ENCODE results near the gene CNN2. TPM values are rescaled to one million over a fixed set of nuclear protein-coding genes. Genes with fewer than 3 reads are reported as not detected.

Gene CNN2
- total RNA-seq, 5 donors from 2014 or later (not counting 1 experiment from before 2014, with no cell fraction given): 239 to 385 (median 314) TPM

DNA sequence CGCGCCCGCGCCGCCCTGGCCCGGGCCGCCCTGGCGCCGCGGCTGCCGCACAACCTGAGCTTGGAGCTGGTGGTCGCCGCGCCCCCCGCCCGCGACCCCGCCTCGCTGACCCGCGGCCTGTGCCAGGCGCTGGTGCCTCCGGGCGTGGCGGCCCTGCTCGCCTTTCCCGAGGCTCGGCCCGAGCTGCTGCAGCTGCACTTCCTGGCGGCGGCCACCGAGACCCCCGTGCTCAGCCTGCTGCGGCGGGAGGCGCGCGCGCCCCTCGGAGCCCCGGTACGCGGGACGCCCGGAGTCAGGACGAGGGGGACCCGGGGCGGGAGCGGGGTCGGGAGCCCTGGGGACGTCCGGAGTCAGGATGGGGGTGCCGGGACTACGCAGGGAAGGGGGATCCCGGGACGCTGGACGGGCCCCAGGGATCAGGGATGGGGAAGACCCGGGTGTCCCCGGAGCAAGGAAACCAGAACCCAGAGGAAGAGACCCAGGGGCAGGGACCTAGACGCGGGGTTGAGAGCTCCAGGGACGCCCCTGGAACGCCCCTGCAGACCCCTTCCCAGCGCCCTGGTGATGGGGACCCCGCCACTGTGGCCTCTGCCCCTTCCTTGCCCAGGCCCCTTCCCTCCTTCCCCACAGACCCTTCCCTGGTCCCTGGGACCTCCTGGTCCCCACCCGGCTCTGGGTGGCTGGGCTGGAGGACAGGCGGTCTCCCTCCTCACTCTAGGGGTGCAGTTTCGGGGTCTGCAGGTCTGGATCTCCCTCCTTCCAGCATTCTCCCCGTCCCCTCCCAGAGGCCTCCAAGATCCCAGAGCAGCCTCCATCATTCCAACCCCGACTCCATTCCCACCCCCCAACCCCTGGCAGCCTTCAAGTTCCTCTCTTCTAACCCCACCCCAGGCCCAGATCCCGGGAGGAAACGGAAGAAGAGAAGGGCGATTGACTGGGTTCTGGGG is 25.5 kb upstream of the CNN2 start:
- Mint-ChIP-seq H3K36me3 (no peaks in the 10 kb centered on the region), H3K27ac (no peak overlapping the region), H3K4me3 (peak overlapping the region; percentile 13 to 56 (median 36)), H3K4me1 (peaks cover 15 to 21% (median 15%) of the 10 kb centered on the region in 3 donors), H3K9me3 (no peaks in the 10 kb centered on the region), H3K27me3 (peaks cover 17 to 29% of the 10 kb centered on the region in 2 donors)
- no peak for ATAC-seq (replicated peaks in 1 of 4)
- Histone ChIP-seq H3K4me1 (ENCODE audit: control insufficient read depth in 1 of 2, extremely low read depth in 1 of 2, insufficient read depth in 2 of 2, low read length in 2 of 2) (peaks cover 2 to 33% of the 10 kb centered on the region in 2 experiments), H3K27ac (ENCODE audit: low read length) (no peak overlapping the region), H3K36me3 (ENCODE audit: control insufficient read depth in 2 of 2, extremely low read depth in 1 of 2, insufficient read depth in 1 of 2, low read length in 1 of 2) (no peaks in the 10 kb centered on the region), H3K27me3 (replicated peaks in 1 of 2; ENCODE audit: control insufficient read depth in 2 of 2, extremely low read depth in 1 of 2, insufficient read depth in 2 of 2, low read length in 1 of 2) (peaks cover 7 to 68% of the 10 kb centered on the region in 2 experiments), H3K9me3 (no peaks in the 10 kb centered on the region), H3K4me3 (ENCODE audit: control insufficient read depth in 1 of 2, extremely low read depth in 1 of 2, low read length in 1 of 2) (peak overlapping the region in 1 of 2 donors; percentile 32)
- ChIA-PET CTCF (interaction anchor here in 1 of 2 donors (0.5 to 0.7 kb wide), 3 partner anchors 21 to 129 kb away, joined by 4 to 6 read pairs (median 4); no protein-coding TSS in a partner anchor), POLR2A (interaction anchor here in 1 of 2 donors (0.7 to 1.1 kb wide), 2 partner anchors 16 to 19 kb away, joined by 3 read pairs; no protein-coding TSS in a partner anchor)
- WGBS (ENCODE audit: insufficient coverage): 3% methylated on average over 66 of the region's 73 CpGs
- DNase-seq: no peak

DNA sequence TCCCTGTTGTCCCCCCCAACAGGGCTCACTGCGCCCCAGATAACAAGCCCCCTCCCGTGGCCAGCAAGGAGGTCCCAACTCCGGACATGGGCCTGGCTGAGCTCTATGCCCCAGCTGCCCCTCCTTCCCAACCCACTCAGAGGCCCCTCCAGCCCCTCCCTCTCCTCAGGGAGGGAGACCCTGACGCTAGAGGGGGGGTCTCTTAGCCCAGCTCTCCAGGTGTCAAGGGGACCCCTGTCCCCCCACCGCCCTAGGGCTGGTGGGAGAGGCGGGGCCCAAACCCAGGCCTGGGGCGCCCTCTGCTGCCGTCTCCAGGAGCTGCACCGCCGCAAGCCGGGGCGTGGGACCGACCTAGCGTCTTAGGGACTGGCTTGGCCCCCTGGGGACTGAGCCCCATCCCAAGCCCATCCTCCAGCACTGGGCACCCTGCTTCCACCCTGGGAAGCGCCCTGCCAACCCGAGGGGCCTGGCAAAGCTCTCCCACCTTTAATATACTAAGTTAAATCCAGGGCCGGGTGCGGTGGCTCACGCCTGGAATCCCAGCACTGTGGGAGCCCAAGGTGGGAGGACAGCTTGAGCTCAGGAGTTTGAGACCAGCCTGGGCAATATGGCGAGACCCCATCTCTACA is 24.8 kb upstream of the CNN2 start:
- Mint-ChIP-seq H3K4me1 (peaks cover 9 to 16% (median 10%) of the 10 kb centered on the region in 3 donors), H3K27ac (no peak overlapping the region), H3K4me3 (peak overlapping the region in 1 of 3 donors; percentile 56), H3K9me3 (no peaks in the 10 kb centered on the region), H3K36me3 (no peaks in the 10 kb centered on the region), H3K27me3 (peaks cover 17 to 29% of the 10 kb centered on the region in 2 donors)
- H3K36me3 ChIP-seq (ENCODE audit: control insufficient read depth in 2 of 2, extremely low read depth in 1 of 2, insufficient read depth in 1 of 2, low read length in 1 of 2): no peaks in the 10 kb centered on the region
- ATAC-seq (replicated peaks in 1 of 4) (peak; percentile 68 to 81 (median 72)), DNase-seq (peak in 34 of 35 experiments; percentile 36 to 81 (median 62))
- CTCF ChIA-PET: interaction anchor here (0.5 to 0.7 kb wide), 4 partner anchors 21 to 128 kb away, joined by 3 to 6 read pairs (median 4); no protein-coding TSS in a partner anchor
- no peak overlapping the region for H3K4me3 ChIP-seq (ENCODE audit: control insufficient read depth in 1 of 2, extremely low read depth in 1 of 2, low read length in 1 of 2)
- peaks cover 0 to 25% of the 10 kb centered on the region in 2 experiments for H3K4me1 ChIP-seq (ENCODE audit: control insufficient read depth in 1 of 2, extremely low read depth in 1 of 2, insufficient read depth in 2 of 2, low read length in 2 of 2)
- WGBS (ENCODE audit: insufficient coverage): 0% methylated on average over 9 of the region's 20 CpGs
- H3K9me3 ChIP-seq: no peaks in the 10 kb centered on the region
- H3K27ac ChIP-seq (ENCODE audit: low read length): no peak overlapping the region
- POLR2A ChIA-PET: interaction anchor here in 1 of 2 donors (0.7 to 1.1 kb wide), 2 partner anchors 15 to 18 kb away, joined by 3 read pairs; no protein-coding TSS in a partner anchor
- H3K27me3 ChIP-seq (replicated peaks in 1 of 2; ENCODE audit: control insufficient read depth in 2 of 2, extremely low read depth in 1 of 2, insufficient read depth in 2 of 2, low read length in 1 of 2): peaks cover 7 to 60% of the 10 kb centered on the region in 2 experiments

DNA sequence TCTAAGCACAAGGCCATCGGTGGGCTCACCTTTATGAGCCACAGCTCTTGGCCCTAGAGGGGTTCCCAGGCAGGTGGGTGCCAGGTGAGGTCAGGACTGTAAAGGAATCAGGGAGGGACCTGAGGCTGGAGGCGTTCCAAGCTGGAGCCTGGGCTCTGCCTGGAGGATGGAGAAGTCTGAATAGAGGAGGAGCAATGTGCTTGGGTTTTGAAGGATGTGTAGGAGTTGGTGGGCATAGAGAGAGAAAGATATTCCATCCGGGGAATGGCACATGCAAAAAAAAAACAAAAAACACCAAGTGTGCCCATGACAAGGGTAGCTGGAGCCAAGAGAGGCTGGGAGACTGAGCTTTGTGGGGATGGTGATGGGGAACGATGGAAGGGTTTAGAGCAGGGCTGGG is 23.8 kb upstream of the CNN2 start:
- CTCF ChIA-PET: interaction anchor here in 1 of 2 donors (0.6 to 0.7 kb wide), 3 partner anchors 14 to 124 kb away, joined by 3 to 5 read pairs (median 5); no protein-coding TSS in a partner anchor
- POLR2A ChIA-PET: no interaction called here
- no peak overlapping the region for H3K4me3 ChIP-seq (ENCODE audit: control insufficient read depth in 1 of 2, extremely low read depth in 1 of 2, low read length in 1 of 2)
- peak overlapping the region; percentile 9 to 22 for H3K27ac Mint-ChIP-seq
- H3K27me3 Mint-ChIP-seq: peaks cover 17 to 29% of the 10 kb centered on the region in 2 donors
- H3K4me1 Mint-ChIP-seq: peaks cover 9 to 11% (median 9%) of the 10 kb centered on the region in 3 donors
- H3K36me3 Mint-ChIP-seq: no peaks in the 10 kb centered on the region
- H3K4me3 Mint-ChIP-seq: no peak overlapping the region
- peaks cover 0 to 18% of the 10 kb centered on the region in 2 experiments for H3K4me1 ChIP-seq (ENCODE audit: control insufficient read depth in 1 of 2, extremely low read depth in 1 of 2, insufficient read depth in 2 of 2, low read length in 2 of 2)
- ATAC-seq (replicated peaks in 1 of 4) (no peak), DNase-seq (no peak)
- H3K27me3 ChIP-seq (replicated peaks in 1 of 2; ENCODE audit: control insufficient read depth in 2 of 2, extremely low read depth in 1 of 2, insufficient read depth in 2 of 2, low read length in 1 of 2): peaks cover 7 to 54% of the 10 kb centered on the region in 2 experiments
- no peak overlapping the region for H3K27ac ChIP-seq (ENCODE audit: low read length)
- no peaks in the 10 kb centered on the region for H3K9me3 ChIP-seq
- no peaks in the 10 kb centered on the region for H3K36me3 ChIP-seq (ENCODE audit: control insufficient read depth in 2 of 2, extremely low read depth in 1 of 2, insufficient read depth in 1 of 2, low read length in 1 of 2)
- 84% methylated on average over 4 of the region's 4 CpGs for WGBS (ENCODE audit: insufficient coverage)
- H3K9me3 Mint-ChIP-seq: no peaks in the 10 kb centered on the region

DNA sequence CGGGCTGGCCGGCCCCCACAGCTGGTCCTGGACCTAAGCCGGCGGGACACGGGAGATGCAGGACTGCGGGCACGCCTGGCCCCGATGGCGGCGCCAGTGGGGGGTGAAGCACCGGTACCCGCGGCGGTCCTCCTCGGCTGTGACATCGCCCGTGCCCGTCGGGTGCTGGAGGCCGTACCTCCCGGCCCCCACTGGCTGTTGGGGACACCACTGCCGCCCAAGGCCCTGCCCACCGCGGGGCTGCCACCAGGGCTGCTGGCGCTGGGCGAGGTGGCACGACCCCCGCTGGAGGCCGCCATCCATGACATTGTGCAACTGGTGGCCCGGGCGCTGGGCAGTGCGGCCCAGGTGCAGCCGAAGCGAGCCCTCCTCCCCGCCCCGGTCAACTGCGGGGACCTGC is 23.1 kb upstream of the CNN2 start:
- Histone ChIP-seq H3K4me3 (ENCODE audit: control insufficient read depth in 1 of 2, extremely low read depth in 1 of 2, low read length in 1 of 2) (no peak overlapping the region), H3K27ac (ENCODE audit: low read length) (no peak overlapping the region), H3K36me3 (ENCODE audit: control insufficient read depth in 2 of 2, extremely low read depth in 1 of 2, insufficient read depth in 1 of 2, low read length in 1 of 2) (no peaks in the 10 kb centered on the region), H3K27me3 (replicated peaks in 1 of 2; ENCODE audit: control insufficient read depth in 2 of 2, extremely low read depth in 1 of 2, insufficient read depth in 2 of 2, low read length in 1 of 2) (peaks cover 4 to 47% of the 10 kb centered on the region in 2 experiments), H3K9me3 (no peaks in the 10 kb centered on the region), H3K4me1 (ENCODE audit: control insufficient read depth in 1 of 2, extremely low read depth in 1 of 2, insufficient read depth in 2 of 2, low read length in 2 of 2) (peaks cover 0 to 18% of the 10 kb centered on the region in 2 experiments)
- peaks cover 5 to 9% (median 9%) of the 10 kb centered on the region in 3 donors for H3K4me1 Mint-ChIP-seq
- DNase-seq: no peak
- POLR2A ChIA-PET: no interaction called here
- H3K4me3 Mint-ChIP-seq: no peak overlapping the region
- ATAC-seq (replicated peaks in 1 of 4): no peak
- no peak overlapping the region for H3K27ac Mint-ChIP-seq
- CTCF ChIA-PET: interaction anchor here in 1 of 2 donors (0.7 kb wide), 1 partner anchor 90 kb away, joined by 5 read pairs; no protein-coding TSS in a partner anchor
- H3K9me3 Mint-ChIP-seq: no peaks in the 10 kb centered on the region
- no peaks in the 10 kb centered on the region for H3K36me3 Mint-ChIP-seq
- 86% methylated on average over 37 of the region's 37 CpGs for WGBS (ENCODE audit: insufficient coverage)
- H3K27me3 Mint-ChIP-seq: peaks cover 12 to 23% of the 10 kb centered on the region in 2 donors

DNA sequence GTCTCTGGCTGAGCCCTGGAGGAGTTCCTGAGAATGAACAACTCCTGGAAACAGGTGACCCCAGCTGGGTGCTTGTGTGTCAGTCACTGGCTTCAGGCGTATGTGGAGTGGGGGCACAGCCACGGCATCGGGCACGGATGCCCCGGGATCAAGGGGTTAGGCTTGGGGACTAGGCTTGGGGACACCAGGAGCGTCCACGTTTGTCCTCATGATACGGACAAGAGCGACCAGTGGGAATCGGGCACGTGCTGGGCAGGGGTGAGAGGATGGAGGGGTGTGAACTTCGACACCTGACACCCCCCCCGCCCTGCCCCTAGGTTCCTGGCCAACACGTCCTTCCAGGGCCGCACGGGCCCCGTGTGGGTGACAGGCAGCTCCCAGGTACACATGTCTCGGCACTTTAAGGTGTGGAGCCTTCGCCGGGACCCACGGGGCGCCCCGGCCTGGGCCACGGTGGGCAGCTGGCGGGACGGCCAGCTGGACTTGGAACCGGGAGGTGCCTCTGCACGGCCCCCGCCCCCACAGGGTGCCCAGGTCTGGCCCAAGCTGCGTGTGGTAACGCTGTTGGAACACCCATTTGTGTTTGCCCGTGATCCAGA is 22.1 kb upstream of the CNN2 start:
- ChIA-PET CTCF (interaction anchor here in 1 of 2 donors (0.7 kb wide), 1 partner anchor 15 kb away, joined by 3 read pairs; no protein-coding TSS in a partner anchor), POLR2A (no interaction called here)
- no peak overlapping the region for H3K27ac Mint-ChIP-seq
- no peaks in the 10 kb centered on the region for H3K36me3 Mint-ChIP-seq
- no peaks in the 10 kb centered on the region for H3K9me3 Mint-ChIP-seq
- H3K4me1 Mint-ChIP-seq: peaks cover 4 to 5% (median 5%) of the 10 kb centered on the region in 3 donors
- H3K4me3 ChIP-seq (ENCODE audit: control insufficient read depth in 1 of 2, extremely low read depth in 1 of 2, low read length in 1 of 2): no peak overlapping the region
- peaks cover 0 to 3% of the 10 kb centered on the region in 2 donors for H3K36me3 ChIP-seq (ENCODE audit: control insufficient read depth in 2 of 2, extremely low read depth in 1 of 2, insufficient read depth in 1 of 2, low read length in 1 of 2)
- no peak overlapping the region for H3K27ac ChIP-seq (ENCODE audit: low read length)
- 79% methylated on average over 28 of the region's 32 CpGs for WGBS (ENCODE audit: insufficient coverage)
- no peak for ATAC-seq (replicated peaks in 1 of 4)
- peaks cover 5 to 15% of the 10 kb centered on the region in 2 donors for H3K27me3 Mint-ChIP-seq
- no peak for DNase-seq
- peaks cover 0 to 18% of the 10 kb centered on the region in 2 experiments for H3K4me1 ChIP-seq (ENCODE audit: control insufficient read depth in 1 of 2, extremely low read depth in 1 of 2, insufficient read depth in 2 of 2, low read length in 2 of 2)
- peaks cover 2 to 37% of the 10 kb centered on the region in 2 experiments for H3K27me3 ChIP-seq (replicated peaks in 1 of 2; ENCODE audit: control insufficient read depth in 2 of 2, extremely low read depth in 1 of 2, insufficient read depth in 2 of 2, low read length in 1 of 2)
- no peaks in the 10 kb centered on the region for H3K9me3 ChIP-seq
- no peak overlapping the region for H3K4me3 Mint-ChIP-seq

All from T-cell (primary cell).